ENCODE measurements around the gene GIPC2. TPM values are rescaled to one million over a fixed set of nuclear protein-coding genes. Genes with fewer than 3 reads are reported as not detected.
"Not testable (repeated sequence)": the region's sequence is repeated elsewhere in the genome, so short reads cannot be mapped to it uniquely, and the experiment has no call there.

The GIPC2 gene
- polyA plus RNA-seq, 1 donor (not counting 4 experiments of a cell fraction or from before 2014, with no cell fraction given), result 0.28 TPM

- Histone ChIP-seq H2AFZ (ENCODE audit: control insufficient read depth, low read length) (no peak overlapping the region), H4K20me1 (ENCODE audit: control insufficient read depth, extremely low read depth, insufficient read depth, low read length) (no peaks in the 10 kb centered on the region), H3K9me3 (ENCODE audit: control insufficient read depth, low read depth, low read length) (no peaks in the 10 kb centered on the region), H3K36me3 (ENCODE audit: control insufficient read depth in 2 of 2, extremely low read depth in 1 of 2, insufficient read depth in 2 of 2, low read length in 2 of 2) (no peaks in the 10 kb centered on the region), H3K9me1 (ENCODE audit: control insufficient read depth, extremely low read depth, insufficient read depth, low read length) (no peaks in the 10 kb centered on the region), H3K79me2 (ENCODE audit: control insufficient read depth, insufficient read depth, low read length) (no peaks in the 10 kb centered on the region), H3K27me3 (ENCODE audit: control insufficient read depth, extremely low read depth, insufficient read depth, low read length) (no peaks in the 10 kb centered on the region), H3K9ac (ENCODE audit: control insufficient read depth, extremely low read depth, insufficient read depth, low read length) (no peak overlapping the region), H3K27ac (ENCODE audit: control insufficient read depth, insufficient read depth, low read length) (no peak overlapping the region), H3K4me3 (ENCODE audit: control insufficient read depth in 2 of 3, extremely low read depth in 1 of 3, insufficient read depth in 2 of 3, low read depth in 1 of 3, low read length in 3 of 3) (no peak overlapping the region), H3K4me2 (ENCODE audit: control insufficient read depth, extremely low read depth, insufficient read depth, low read depth, low read length) (no peak overlapping the region), H3K4me1 (ENCODE audit: control insufficient read depth, extremely low read depth, insufficient read depth, low read length) (peaks cover 15% of the 10 kb centered on the region)
- DNase-seq (ENCODE audit: low read depth, low spot score) (no peak), FAIRE-seq (no peak)
- dilution Hi-C loops (cut with MboI; ENCODE audit: extremely low pct_ligation_motif_present, low sequenced_read_pairs), result no loop called here
- TF ChIP-seq EZH2 (IDR thresholded peaks at IDR 0.05; ENCODE audit: low read length) (no peak), CTCF (optimal IDR thresholded peaks at IDR 0.05 in 1 of 3, IDR thresholded peaks at IDR 0.05 in 1 of 3, conservative IDR thresholded peaks at IDR 0.05 in 1 of 3; ENCODE audit: extremely low read depth in 1 of 3, insufficient read depth in 2 of 3, low read length in 3 of 3) (no peak)
These were observed 58.6 kb downstream of the GIPC2 start for GRCh38 chr1:78104322-78104721.

GRCh38 chr1:78109659-78110058, 63.9 kb downstream of the GIPC2 start:
- H3K36me3 ChIP-seq (ENCODE audit: control insufficient read depth in 2 of 2, extremely low read depth in 1 of 2, insufficient read depth in 2 of 2, low read length in 2 of 2); H3K9ac ChIP-seq (ENCODE audit: control insufficient read depth, extremely low read depth, insufficient read depth, low read length); H4K20me1 ChIP-seq (ENCODE audit: control insufficient read depth, extremely low read depth, insufficient read depth, low read length); H3K9me1 ChIP-seq (ENCODE audit: control insufficient read depth, extremely low read depth, insufficient read depth, low read length); H3K27ac ChIP-seq (ENCODE audit: control insufficient read depth, insufficient read depth, low read length); dilution Hi-C loops (cut with MboI; ENCODE audit: extremely low pct_ligation_motif_present, low sequenced_read_pairs); H3K4me3 ChIP-seq (ENCODE audit: control insufficient read depth in 2 of 3, extremely low read depth in 1 of 3, insufficient read depth in 2 of 3, low read depth in 1 of 3, low read length in 3 of 3); FAIRE-seq; H2AFZ ChIP-seq (ENCODE audit: control insufficient read depth, low read length); DNase-seq (ENCODE audit: low read depth, low spot score); H3K9me3 ChIP-seq (ENCODE audit: control insufficient read depth, low read depth, low read length); H3K4me2 ChIP-seq (ENCODE audit: control insufficient read depth, extremely low read depth, insufficient read depth, low read depth, low read length); H3K79me2 ChIP-seq (ENCODE audit: control insufficient read depth, insufficient read depth, low read length); H3K27me3 ChIP-seq (ENCODE audit: control insufficient read depth, extremely low read depth, insufficient read depth, low read length): not testable (repeated sequence)
- peaks cover 16% of the 10 kb centered on the region for H3K4me1 ChIP-seq (ENCODE audit: control insufficient read depth, extremely low read depth, insufficient read depth, low read length)

All from keratinocyte (primary cell).